Stimulated activated CD4-positive, alpha-beta T cell treated with anti-CD3 and anti-CD28 coated beads, Interleukin-4, amount 100 ng/mL, for 48 hours (primary cell): ENCODE data around the gene PKNOX1.
"Not testable (repeated sequence)": the region's sequence is repeated elsewhere in the genome, so short reads cannot be mapped to it uniquely, and the experiment has no call there.

Experiments used
- DNase-seq, 2 donors: peaks; one replicate each; pipeline ENCODE4 v3.0.0-alpha.2; 2020; ENCODE audit warnings: low read depth in 2 of 2

Gene PKNOX1

GRCh38 chr21:42951193-42951592, 23.2 kb upstream of the PKNOX1 start:
- DNase-seq = not testable (repeated sequence)

DNA sequence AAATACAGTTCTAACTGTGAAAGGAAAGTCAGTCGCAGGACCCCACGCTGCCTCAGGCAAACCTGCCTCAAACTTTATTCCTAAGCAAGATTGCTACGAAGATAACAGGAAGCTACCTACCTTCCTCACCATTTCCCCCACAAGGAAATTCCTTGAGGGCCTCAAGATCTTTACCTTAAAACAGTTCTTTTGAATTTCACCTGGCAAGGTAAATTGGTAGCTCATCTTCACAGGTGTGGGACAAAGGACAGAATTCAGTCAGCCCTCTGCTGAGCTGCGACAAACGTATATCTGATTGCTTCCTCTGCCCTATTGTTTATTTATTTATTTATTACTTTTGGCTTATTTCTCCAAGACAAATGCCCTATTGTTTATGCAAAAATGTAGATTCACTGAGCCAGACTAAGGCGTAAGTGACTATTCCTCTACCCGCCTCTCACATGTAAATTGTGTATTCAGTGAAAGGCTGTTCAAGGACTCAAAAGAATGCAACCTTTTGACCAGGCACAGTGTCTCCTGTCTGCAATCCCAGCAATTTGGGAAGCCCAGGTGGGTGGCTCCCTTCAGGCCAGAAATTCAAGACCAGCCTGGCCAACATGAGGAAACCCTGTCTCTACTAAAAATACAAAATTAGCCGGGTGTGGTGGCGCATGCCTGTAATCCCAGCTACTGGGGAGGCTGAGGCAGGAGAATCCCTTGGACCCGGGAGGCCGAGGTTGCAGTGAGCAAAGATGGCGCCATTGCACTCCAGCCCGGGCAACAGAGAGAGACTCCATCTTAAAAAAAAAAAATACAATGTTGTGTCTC, 17.3 kb upstream of the PKNOX1 start:
- DNase-seq = no peak

DNA sequence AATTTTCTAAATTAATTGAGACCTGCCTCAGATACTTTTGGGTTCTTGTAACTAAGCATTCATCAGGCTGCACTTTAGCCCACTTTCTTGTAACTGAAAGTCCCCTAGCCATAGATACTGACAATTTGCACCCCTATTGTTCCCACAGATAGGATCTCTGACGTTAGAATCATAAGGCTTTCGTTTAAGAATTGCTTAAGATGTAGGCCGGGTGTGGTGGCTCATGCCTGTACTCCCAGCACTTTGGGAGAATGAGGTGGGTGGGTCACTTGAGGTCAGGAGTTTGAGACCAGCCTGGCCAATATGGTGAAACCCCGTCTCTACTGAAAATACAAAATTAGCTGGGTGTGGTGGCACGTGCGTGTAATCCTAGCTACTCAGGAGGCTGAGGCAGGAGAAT, 16.2 kb upstream of the PKNOX1 start:
- DNase-seq = not testable (repeated sequence)

- DNase-seq = no peak
Measured at GRCh38 chr21:42959728-42960127, 14.6 kb upstream of the PKNOX1 start.

- DNase-seq = no peak
Measured at GRCh38 chr21:42962380-42963007, 11.9 kb upstream of the PKNOX1 start.

DNA sequence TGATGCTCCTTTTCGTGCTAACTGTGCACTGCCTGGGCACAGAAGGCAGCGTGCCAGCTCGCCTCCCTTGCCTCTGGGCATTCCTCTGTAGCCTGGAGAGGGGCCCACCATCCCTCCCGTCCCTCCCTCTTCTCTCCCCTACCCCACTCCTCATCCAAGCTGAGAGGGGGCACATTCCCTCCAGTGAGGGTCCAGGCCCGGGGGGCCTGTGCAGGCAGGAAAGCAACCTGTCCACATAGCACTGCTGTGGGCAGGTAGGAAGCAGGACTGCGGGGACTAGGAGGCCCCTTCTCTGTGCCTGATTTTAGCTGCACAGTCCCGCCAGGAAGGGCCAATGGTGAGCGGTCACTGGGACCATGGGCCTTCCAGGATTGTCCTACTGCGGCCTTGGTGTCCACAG, 10.3 kb upstream of the PKNOX1 start:
- DNase-seq = no peak

- DNase-seq = no peak
Measured at GRCh38 chr21:42964546-42965210, 9.7 kb upstream of the PKNOX1 start.

- DNase-seq = no peak
Measured at GRCh38 chr21:42965211-42965560, 9.2 kb upstream of the PKNOX1 start.

- not testable (repeated sequence) for DNase-seq
Measured at GRCh38 chr21:42967616-42968015, 6.7 kb upstream of the PKNOX1 start.

DNA sequence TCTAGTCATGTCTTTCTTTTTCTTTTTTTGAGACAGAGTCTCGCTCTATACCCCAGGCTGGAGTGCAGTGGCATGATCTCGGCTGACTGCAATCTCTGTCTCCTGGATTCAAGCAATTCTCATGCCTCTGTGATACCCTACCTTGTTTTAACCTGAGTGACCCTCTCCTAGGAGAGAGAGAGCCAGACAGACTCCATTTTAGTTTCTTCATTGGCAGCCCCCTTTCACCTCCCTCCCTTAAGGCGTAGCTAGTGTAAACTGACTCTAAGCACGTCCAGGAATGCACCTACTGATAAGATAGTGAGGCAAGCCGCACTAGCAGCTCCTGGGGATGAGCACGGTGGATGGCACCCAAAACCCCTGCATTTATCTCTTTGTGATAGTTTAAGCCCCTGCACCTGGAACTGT, 5.2 kb upstream of the PKNOX1 start:
- DNase-seq = no peak

DNA sequence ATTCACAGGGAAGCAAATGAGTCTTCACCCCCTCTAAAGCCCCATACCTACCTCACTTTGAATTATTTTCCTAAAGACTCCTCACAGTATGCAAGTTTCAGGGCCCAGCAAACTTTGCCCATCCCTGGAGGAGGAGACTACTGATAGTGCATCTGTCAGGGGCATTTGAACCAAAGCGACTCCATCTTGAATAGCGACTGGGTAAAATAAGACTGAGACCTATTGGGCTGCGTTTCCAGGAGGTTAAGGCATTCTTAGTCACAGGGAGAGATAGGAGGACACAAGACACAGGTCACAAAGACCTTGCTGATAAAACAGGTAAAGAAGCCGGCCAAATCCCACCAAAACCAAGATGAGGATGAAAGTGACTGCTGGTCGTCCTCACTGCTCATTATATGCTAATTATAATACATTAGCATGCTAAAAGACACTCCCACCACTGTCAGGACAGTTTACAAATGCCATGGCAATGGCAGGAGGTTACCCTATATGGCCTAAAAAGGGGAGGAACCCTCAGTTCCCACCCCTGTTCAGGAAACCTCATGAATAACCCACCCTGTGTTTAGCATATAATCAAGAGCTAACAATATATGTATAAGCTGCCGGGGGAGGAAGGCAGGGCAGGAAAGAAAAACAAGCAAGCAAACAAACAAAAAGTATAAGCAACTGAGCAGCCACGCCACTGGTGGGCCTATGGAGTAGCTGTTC, 3.3 kb upstream of the PKNOX1 start:
- no peak for DNase-seq

- DNase-seq = no peak
Measured at GRCh38 chr21:42971897-42972275, 2.5 kb upstream of the PKNOX1 start.

GRCh38 chr21:42973309-42973990, 912 bp upstream of the PKNOX1 start:
- no peak for DNase-seq

DNA sequence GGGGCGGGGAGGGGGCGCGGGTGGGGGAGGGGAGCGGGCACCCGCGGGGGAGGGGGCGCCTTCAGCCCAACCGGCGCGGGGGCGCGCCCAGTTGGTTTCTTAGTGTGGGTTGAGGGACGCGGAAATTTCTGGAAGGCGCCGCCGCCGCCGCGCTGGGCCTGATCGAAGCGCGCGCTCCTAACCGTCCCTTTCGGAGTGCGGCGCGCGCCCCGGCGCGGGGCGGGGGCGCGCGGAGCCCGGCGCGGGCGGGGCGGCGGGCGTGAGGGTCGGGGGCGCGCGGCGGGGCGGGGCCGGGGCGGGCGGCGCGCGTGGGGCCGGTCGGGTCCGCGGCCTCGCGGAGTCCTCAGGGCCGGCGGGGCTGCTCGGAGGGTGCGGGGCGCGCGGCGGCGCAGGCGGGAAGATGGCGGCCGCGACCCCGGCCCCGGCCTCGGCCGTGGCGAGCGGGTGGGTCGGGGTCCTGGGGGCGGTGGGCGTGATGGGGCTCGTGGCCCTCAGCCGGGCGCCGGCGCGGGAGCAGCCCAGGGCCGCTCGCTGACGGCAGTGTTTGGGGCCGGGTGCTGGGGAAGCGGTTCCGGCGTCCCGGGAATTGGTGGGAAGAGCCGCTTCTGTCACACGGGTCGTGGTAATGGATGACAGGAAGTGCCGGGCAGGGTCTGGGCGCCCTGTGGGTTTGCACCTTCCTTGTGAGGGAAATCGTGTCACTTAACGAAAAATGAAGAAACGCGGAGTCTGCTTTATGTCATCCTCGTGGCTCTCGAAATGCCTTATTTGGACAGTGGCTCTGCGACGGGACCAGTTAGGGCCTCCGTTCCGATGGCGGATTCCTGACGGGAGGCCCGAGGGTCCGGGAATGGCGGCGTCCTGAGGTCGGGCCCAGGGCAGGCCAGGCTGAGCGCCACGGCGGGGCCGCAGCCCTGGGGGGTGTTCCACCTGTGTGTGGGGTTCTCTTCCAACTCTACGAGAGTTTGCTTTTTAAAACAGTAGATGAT, 764 bp downstream of the PKNOX1 start:
- peak; percentile 43 to 59 for DNase-seq

- no peak for DNase-seq
Measured at GRCh38 chr21:42975886-42976608, 1.7 kb downstream of the PKNOX1 start.

DNA sequence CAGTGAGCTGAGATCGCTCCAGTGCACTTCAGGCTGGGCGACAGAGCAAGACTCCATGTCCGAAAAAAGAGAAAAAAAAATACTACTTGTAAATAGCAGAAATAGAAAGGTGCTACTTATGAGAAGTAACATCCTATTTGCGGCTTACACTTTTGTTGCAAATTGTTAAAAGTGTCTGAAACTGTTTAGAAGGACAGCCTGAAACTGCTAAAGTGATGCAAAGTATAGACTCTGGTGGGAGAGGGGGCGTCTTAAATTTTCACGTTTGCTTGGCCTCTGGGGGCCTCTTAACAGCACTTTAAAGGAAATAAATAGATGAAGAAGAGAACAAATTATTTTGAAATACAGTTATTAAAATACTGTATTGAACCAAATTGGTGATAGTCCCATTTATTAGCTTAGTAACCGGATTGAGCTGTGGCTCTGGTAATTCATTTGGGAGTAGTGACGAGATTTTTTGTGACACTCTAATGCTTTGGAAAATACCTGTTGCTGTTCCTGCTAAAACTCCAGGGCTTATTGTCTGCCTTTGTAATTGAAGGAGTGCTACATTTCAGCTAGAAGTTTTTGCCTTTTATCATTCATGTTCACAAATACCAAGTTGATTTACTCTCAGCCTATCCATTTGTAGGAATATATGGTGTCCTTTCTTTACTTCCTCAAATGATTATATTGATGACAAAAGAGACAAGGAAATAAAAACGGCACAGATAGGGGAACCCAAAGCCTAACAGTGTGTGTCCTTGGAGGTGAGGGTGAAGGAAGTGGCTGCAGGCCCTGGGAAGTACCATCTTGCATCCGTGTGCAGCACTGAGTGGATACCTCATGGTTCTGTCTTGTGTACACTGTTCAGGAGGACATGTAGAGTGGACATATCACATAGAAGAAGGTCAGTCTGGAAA, 6.2 kb downstream of the PKNOX1 start:
- DNase-seq = no peak

DNA sequence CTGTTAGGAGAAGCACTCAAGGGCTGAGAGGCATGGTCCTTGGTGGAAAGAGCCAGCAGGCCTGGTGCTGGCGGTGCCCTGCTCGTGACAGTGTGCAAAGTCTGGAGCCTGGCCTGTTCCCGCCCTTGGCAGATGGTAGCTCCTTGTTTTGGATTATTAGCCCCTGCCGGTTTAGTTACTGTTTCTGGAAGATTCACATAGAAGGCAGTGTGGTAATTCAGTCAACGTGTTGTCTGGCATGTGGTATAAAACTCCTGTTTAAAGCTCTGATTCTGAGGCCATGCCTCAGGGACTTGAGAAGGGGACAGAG, 6.8 kb downstream of the PKNOX1 start:
- DNase-seq = no peak

DNA sequence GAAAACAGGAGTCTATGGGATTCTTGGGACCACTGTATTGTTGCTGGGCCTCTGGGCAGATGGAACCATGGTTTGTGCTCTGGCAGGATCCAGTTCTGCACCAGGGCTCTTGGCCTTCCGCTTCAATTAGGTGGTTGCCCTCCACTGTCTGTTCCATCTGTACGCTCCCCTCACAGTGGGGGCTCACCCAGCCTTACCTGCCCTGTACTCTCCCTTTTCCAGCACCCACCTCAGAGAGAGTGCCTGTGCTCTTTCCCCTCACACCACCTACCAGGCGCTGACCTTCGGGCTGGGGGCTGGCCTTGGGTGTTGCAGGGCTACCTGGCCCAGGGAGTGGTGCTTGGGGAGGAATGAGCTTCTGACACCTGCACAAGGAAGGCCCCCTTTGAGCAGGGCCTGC, 7.5 kb downstream of the PKNOX1 start:
- no peak for DNase-seq

- DNase-seq = no peak
Measured at GRCh38 chr21:42983103-42983502, 8.7 kb downstream of the PKNOX1 start.
